Parathyroid adenoma (tissue), 2 donors: ENCODE data around the gene CCDC107.
A peak's percentile ranks its signal among the peaks of the same experiment; 100 is the strongest.

Experiments
- H2AFZ ChIP-seq: fragments of 300-600 bp; sonication (generic); one replicate; pipeline ENCODE4 v1.7.0; 2017; ENCODE audit warnings: antibody characterized with exemption, mild to moderate bottlenecking
- H3K27ac ChIP-seq: fragments of 300-600 bp; sonication (generic); one replicate; pipeline ENCODE4 v1.7.0; 2017
- H3K27me3 ChIP-seq: fragments of 300-600 bp; sonication (generic); one replicate; pipeline ENCODE4 v1.7.0; 2017; ENCODE audit warnings: low read length; ENCODE audit not compliant: control insufficient read depth, insufficient read depth
- H3K36me3 ChIP-seq: fragments of 300-600 bp; sonication (generic); one replicate; pipeline ENCODE4 v1.7.0; 2017; ENCODE audit warnings: low read length; ENCODE audit not compliant: control insufficient read depth, insufficient read depth
- H3K4me1 ChIP-seq: fragments of 300-600 bp; sonication (generic); one replicate; pipeline ENCODE4 v1.7.0; 2017; ENCODE audit warnings: control low read depth
- H3K4me2 ChIP-seq: fragments of 300-600 bp; sonication (generic); one replicate; pipeline ENCODE4 v1.7.0; 2017; ENCODE audit warnings: low read length
- H3K4me3 ChIP-seq: fragments of 300-600 bp; sonication (generic); one replicate; pipeline ENCODE4 v1.7.0; 2017; ENCODE audit warnings: low read depth, low read length
- H3K79me2 ChIP-seq: fragments of 300-600 bp; sonication (generic); one replicate; pipeline ENCODE4 v1.7.0; 2017; ENCODE audit warnings: control low read depth
- H3K9ac ChIP-seq: fragments of 300-600 bp; sonication (generic); one replicate; pipeline ENCODE4 v1.7.0; 2017; ENCODE audit warnings: mild to moderate bottlenecking
- H3K9me3 ChIP-seq: fragments of 300-600 bp; sonication (generic); one replicate; pipeline ENCODE4 v1.7.0; 2017; ENCODE audit warnings: low read length; ENCODE audit not compliant: control insufficient read depth
- CTCF ChIP-seq: fragments of 300-600 bp; sonication (generic); IDR thresholded peaks from one replicate; pipeline ENCODE4 v1.7.0; 2017; ENCODE audit warnings: antibody characterized with exemption, mild to moderate bottlenecking
- donor health status: primary hyperparathyroidism.

Gene CCDC107

GRCh38 chr9:35612843-35613242 lies 45.2 kb upstream of the CCDC107 start:
- no peaks in the 10 kb centered on the region for H3K27me3 ChIP-seq
- no peak overlapping the region for H3K27ac ChIP-seq
- no peak overlapping the region for H3K4me2 ChIP-seq
- no peak overlapping the region for H2AFZ ChIP-seq
- TF ChIP-seq CTCF: no peak
- H3K9ac ChIP-seq: no peak overlapping the region
- peaks cover 2% of the 10 kb centered on the region for H3K4me1 ChIP-seq
- H3K36me3 ChIP-seq: no peaks in the 10 kb centered on the region
- no peaks in the 10 kb centered on the region for H3K9me3 ChIP-seq
- H3K79me2 ChIP-seq: no peaks in the 10 kb centered on the region
- H3K4me3 ChIP-seq: no peak overlapping the region

DNA sequence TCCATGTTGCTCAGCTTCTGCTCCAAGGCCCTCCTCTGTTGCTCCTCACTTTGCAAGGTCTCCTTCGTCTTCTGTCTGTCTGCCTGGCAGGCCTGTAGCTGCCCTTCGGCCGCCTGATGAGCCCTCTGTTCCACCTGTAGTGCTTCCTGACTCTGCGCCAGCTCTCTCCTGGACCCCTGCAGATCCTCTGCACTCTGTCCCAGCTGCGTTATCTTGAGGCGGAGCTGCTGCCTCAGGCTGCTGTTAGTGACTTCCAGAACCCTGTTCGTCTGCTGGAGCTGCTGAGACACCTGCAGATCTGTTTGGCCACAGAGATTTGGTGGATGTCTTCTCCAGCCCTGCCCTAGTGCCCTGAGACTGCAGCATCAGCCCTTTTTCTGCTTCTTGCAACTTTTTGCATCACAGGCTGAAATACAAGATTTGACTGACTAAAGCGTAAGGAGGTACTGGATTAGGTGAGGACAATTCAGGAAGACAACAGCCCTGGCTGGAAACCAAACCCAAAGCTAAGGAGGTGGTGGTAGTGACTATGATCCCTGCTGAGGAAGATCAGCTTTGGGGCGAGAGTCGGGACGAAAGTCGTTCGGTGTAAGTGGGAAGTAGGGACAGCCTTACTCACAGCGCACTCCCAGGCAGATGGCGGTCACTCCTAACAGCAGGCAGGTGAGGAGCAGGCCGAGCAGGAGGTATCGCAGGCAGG lies 42.0 kb upstream of the CCDC107 start:
- H3K36me3 ChIP-seq: no peaks in the 10 kb centered on the region
- H3K27ac ChIP-seq: no peak overlapping the region
- H2AFZ ChIP-seq: no peak overlapping the region
- no peak overlapping the region for H3K9ac ChIP-seq
- H3K9me3 ChIP-seq: no peaks in the 10 kb centered on the region
- no peak overlapping the region for H3K4me3 ChIP-seq
- no peaks in the 10 kb centered on the region for H3K79me2 ChIP-seq
- no peaks in the 10 kb centered on the region for H3K4me1 ChIP-seq
- no peak for TF ChIP-seq CTCF
- H3K4me2 ChIP-seq: no peak overlapping the region
- no peaks in the 10 kb centered on the region for H3K27me3 ChIP-seq

DNA sequence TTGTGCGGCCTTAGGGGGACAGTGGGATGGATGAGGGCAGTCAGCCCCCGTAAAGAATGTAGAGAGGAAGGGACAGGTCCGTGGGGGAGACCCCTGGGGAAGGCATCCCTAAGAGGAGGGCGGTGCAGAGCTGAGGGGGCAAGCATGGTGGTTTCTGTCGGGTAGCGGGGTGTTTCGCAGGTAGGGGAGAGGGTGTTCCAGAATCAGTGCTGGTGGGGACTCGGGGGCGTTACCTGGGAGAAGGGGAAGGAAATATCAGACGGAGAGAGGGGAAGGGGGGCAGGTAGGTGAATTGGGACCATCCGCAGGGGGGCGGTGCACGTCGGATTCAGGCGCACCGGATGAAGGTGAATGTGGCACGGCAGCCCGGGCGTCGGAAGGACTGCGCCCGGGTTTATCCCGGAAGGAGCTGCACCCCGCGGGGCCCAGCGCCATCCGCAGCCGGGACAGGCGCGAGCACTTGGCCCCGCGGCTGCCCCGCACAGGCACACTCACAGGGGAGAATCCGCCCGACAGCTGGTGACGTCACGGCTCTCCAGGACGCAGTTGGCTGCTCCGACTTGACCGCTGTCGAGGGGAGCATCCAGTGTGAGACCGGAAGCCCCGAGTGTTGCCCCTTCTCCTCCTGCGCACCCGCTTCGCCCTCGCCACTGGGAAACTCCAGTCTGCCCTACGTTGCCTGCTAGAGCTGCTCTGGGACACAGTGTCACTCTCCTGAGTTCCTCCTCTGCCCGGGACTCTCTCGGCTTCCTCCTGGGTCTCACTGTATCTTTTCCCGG lies 41.2 kb upstream of the CCDC107 start:
- Histone ChIP-seq H3K27ac (no peak overlapping the region), H3K9me3 (no peaks in the 10 kb centered on the region), H3K4me3 (peak overlapping the region; percentile 25), H2AFZ (peak overlapping the region; percentile 78), H3K9ac (no peak overlapping the region), H3K36me3 (no peaks in the 10 kb centered on the region), H3K79me2 (no peaks in the 10 kb centered on the region), H3K27me3 (no peaks in the 10 kb centered on the region), H3K4me1 (no peaks in the 10 kb centered on the region), H3K4me2 (peak overlapping the region; percentile 50)
- TF ChIP-seq CTCF: no peak

GRCh38 chr9:35617548-35617947 lies 40.5 kb upstream of the CCDC107 start:
- no peak overlapping the region for H3K9ac ChIP-seq
- H2AFZ ChIP-seq: peak overlapping the region; percentile 78
- H3K79me2 ChIP-seq: no peaks in the 10 kb centered on the region
- H3K27me3 ChIP-seq: no peaks in the 10 kb centered on the region
- H3K27ac ChIP-seq: no peak overlapping the region
- H3K36me3 ChIP-seq: no peaks in the 10 kb centered on the region
- TF ChIP-seq CTCF: no peak
- no peak overlapping the region for H3K4me2 ChIP-seq
- H3K4me1 ChIP-seq: no peaks in the 10 kb centered on the region
- no peaks in the 10 kb centered on the region for H3K9me3 ChIP-seq
- no peak overlapping the region for H3K4me3 ChIP-seq
